Suprapubic skin (tissue), 4 donors: ENCODE results near the gene KAT5.

Source experiments
- CTCF ChIP-seq, 2 donors: fragments of 200-600 bp in 1 of 2; fragments of 450-650 bp in 1 of 2; sonication (generic) in 1 of 2; IDR thresholded peaks; one replicate each; pipeline ENCODE4 v1.5.1; 2016 to 2019; ENCODE audit warnings: antibody characterized with exemption in 2 of 2, mild to moderate bottlenecking in 1 of 2, moderate library complexity in 1 of 2
- EP300 ChIP-seq: sonication (generic); formaldehyde crosslinking; IDR thresholded peaks from one replicate; pipeline ENCODE4 v1.6.1; 2017; ENCODE audit warnings: antibody characterized with exemption
- POLR2A ChIP-seq, 2 donors: fragments of 450-650 bp; IDR thresholded peaks; one replicate each; pipeline ENCODE4 v1.6.1; 2017; ENCODE audit warnings: antibody characterized with exemption in 2 of 2, mild to moderate bottlenecking in 2 of 2, moderate library complexity in 2 of 2
- POLR2AphosphoS5 ChIP-seq, 3 donors: sonication (generic); formaldehyde crosslinking; IDR thresholded peaks; one replicate each; pipeline ENCODE4 v1.6.1; 2017; ENCODE audit warnings: antibody characterized with exemption in 3 of 3

DNA sequence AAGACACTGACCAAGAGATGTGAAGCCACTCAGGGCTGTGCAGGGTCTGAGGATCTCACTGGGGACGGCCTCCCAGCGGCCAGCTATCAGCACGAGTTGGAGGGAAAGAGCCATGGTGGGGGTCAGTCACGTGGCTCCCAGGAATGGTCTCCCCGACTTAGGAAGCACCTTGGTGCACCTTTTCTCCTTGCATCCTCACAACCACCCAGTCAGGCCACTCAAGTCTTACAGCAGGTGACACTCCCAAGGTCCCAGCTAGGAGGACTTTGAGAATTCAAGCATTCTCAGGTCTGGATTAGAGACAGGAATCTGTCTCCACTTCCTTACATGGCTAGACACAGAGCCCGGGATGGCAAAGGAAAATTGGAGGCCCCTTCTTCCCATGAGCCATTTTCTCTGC lies 5.9 kb downstream of the KAT5 start:
- TF ChIP-seq POLR2A (IDR thresholded peaks at IDR 0.05): no peak
- TF ChIP-seq CTCF (IDR thresholded peaks at IDR 0.05): no peak
- TF ChIP-seq POLR2AphosphoS5 (IDR thresholded peaks at IDR 0.05): no peak
- TF ChIP-seq EP300: no peak
